ENCODE data around the gene IRF1. TPM values are rescaled to one million over a fixed set of nuclear protein-coding genes. Genes with fewer than 3 reads are reported as not detected.

IRF1 gene
- total RNA-seq: 10 to 100 TPM; 10.1 to 15.8 TPM

DNA sequence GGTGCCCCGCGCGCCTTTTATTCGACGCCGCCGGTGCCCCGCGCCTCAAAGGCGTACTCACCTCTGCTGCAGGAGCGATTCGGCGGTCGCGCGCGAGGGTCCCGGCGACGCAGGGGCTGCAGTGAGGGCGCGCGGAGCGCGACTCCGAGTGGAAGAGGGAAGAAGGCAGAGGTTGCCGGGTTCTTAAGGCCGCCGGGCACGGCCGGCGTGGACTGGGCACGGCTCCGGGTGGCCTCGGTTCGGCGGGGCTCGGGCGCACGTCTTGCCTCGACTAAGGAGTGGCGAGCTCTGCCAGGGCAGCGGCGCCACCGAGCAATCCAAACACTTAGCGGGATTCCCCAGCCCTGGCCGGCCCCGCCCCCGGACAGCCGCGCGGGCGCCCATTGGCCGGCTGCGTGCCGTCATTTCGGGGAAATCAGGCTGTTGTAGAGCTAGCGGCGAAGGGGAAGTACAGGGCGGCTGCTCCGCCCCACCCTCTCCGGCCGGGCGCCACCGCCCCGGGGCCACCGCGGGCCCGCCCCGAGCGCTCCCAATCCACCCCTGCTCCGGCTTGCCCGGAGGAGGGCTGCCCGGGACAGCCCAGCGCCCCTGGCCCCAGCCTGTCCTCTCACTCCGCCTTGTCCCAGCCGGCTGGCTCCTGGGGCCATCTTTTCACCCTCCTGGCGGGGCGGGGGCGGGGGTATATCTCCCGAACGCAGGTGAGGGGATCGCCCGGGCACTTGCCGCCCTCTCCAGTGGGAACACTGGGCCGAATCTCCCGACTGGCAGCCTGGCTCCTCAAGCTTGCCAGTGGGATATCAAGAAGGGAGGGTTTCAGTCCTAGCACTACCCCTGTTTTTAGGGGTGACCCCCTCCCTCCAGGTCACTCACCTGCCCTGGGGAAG is at the start of gene IRF1:
TSS of gene IRF1 (minus strand) at position 290 of the 884 bp plus-strand sequence. CDS start 1,295 bp downstream, outside the sequence.
- H3K4me3 ChIP-seq: peak within 1 kb of the TSS; percentile 64 to 86
- no peaks in the 10 kb centered on the region for H3K9me3 ChIP-seq
- peak within 1 kb of the TSS; percentile 93 to 95 for H3K27ac ChIP-seq
- H3K27me3 ChIP-seq: no peaks in the 10 kb centered on the region
- TF ChIP-seq, protein P1, sequence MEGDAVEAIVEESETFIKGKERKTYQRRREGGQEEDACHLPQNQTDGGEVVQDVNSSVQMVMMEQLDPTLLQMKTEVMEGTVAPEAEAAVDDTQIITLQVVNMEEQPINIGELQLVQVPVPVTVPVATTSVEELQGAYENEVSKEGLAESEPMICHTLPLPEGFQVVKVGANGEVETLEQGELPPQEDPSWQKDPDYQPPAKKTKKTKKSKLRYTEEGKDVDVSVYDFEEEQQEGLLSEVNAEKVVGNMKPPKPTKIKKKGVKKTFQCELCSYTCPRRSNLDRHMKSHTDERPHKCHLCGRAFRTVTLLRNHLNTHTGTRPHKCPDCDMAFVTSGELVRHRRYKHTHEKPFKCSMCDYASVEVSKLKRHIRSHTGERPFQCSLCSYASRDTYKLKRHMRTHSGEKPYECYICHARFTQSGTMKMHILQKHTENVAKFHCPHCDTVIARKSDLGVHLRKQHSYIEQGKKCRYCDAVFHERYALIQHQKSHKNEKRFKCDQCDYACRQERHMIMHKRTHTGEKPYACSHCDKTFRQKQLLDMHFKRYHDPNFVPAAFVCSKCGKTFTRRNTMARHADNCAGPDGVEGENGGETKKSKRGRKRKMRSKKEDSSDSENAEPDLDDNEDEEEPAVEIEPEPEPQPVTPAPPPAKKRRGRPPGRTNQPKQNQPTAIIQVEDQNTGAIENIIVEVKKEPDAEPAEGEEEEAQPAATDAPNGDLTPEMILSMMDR (IDR thresholded peaks at IDR 0.05): no peak
- peak; percentile 98 for DNase-seq (ENCODE audit: low spot score)
- H3K4me1 ChIP-seq: peaks cover 0 to 78% of the 10 kb centered on the region in 2 donors
- peaks cover 23% of the 10 kb centered on the region for H3K36me3 ChIP-seq

- Histone ChIP-seq H3K4me1 (no peaks in the 10 kb centered on the region), H3K36me3 (no peaks in the 10 kb centered on the region), H3K4me3 (no peak overlapping the region), H3K27me3 (no peaks in the 10 kb centered on the region), H3K27ac (no peak overlapping the region), H3K9me3 (no peaks in the 10 kb centered on the region)
- no peak for DNase-seq (ENCODE audit: low spot score)
- TF ChIP-seq, protein P1 (IDR thresholded peaks at IDR 0.05): no peak
Observed at GRCh38 chr5:132540149-132540548, 49.6 kb upstream of the IRF1 start.

DNA sequence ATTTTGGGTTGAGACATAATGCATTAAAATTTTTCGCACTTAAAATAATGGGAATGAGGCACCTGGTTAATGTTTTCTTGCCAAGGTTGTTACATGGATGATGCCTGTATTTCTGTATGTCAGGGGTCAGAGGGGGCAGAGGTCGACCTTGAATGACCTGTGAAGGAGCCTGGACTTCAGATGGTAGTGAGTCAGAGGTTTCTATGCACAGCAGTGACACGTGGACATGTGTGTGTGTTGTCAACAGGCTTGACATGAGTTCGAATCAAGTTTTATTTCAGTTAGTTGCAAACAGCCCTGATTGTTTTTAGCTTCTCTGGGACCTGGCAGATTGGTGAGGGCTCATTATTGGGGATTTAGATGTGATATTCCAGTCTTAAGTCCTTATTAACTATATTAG is 49.1 kb upstream of the IRF1 start:
- Histone ChIP-seq H3K4me1 (no peaks in the 10 kb centered on the region), H3K27me3 (no peaks in the 10 kb centered on the region), H3K4me3 (no peak overlapping the region), H3K27ac (no peak overlapping the region), H3K9me3 (no peaks in the 10 kb centered on the region), H3K36me3 (no peaks in the 10 kb centered on the region)
- TF ChIP-seq, protein P1 (IDR thresholded peaks at IDR 0.05): no peak
- DNase-seq (ENCODE audit: low spot score): no peak

- TF ChIP-seq, protein P1 (IDR thresholded peaks at IDR 0.05): no peak
Observed at GRCh38 chr5:132530946-132531345, 40.4 kb upstream of the IRF1 start.

GRCh38 chr5:132528866-132529634 is 38.5 kb upstream of the IRF1 start:
- TF ChIP-seq, protein P1 (IDR thresholded peaks at IDR 0.05): no peak
- H3K4me3 ChIP-seq: no peak overlapping the region
- no peak for DNase-seq (ENCODE audit: low spot score)
- peaks cover 0 to 6% of the 10 kb centered on the region in 2 donors for H3K4me1 ChIP-seq
- H3K27ac ChIP-seq: no peak overlapping the region
- H3K9me3 ChIP-seq: no peaks in the 10 kb centered on the region
- no peaks in the 10 kb centered on the region for H3K36me3 ChIP-seq
- H3K27me3 ChIP-seq: no peaks in the 10 kb centered on the region

More at GRCh38 chr5:132530946-132531345, 40.4 kb upstream of the IRF1 start:
- no peak overlapping the region for H3K27ac ChIP-seq
- no peak for DNase-seq (ENCODE audit: low spot score)
- H3K4me3 ChIP-seq: no peak overlapping the region
- no peaks in the 10 kb centered on the region for H3K9me3 ChIP-seq
- no peaks in the 10 kb centered on the region for H3K36me3 ChIP-seq
- no peaks in the 10 kb centered on the region for H3K27me3 ChIP-seq
- peaks cover 0 to 6% of the 10 kb centered on the region in 2 donors for H3K4me1 ChIP-seq

All from right atrium auricular region (tissue), 2 donors.